GM12874 (cell line): ENCODE results near the gene LRRC25.

Source experiments
- TF ChIP-seq, protein P1 (sequence below): IDR thresholded peaks from 2 replicates; pipeline ENCODE4 v1.5.1; 2011; ENCODE audit warnings: low read depth, mild to moderate bottlenecking, control low read depth, low read length, moderate library complexity; ENCODE audit not compliant: insufficient read depth

LRRC25 gene

DNA sequence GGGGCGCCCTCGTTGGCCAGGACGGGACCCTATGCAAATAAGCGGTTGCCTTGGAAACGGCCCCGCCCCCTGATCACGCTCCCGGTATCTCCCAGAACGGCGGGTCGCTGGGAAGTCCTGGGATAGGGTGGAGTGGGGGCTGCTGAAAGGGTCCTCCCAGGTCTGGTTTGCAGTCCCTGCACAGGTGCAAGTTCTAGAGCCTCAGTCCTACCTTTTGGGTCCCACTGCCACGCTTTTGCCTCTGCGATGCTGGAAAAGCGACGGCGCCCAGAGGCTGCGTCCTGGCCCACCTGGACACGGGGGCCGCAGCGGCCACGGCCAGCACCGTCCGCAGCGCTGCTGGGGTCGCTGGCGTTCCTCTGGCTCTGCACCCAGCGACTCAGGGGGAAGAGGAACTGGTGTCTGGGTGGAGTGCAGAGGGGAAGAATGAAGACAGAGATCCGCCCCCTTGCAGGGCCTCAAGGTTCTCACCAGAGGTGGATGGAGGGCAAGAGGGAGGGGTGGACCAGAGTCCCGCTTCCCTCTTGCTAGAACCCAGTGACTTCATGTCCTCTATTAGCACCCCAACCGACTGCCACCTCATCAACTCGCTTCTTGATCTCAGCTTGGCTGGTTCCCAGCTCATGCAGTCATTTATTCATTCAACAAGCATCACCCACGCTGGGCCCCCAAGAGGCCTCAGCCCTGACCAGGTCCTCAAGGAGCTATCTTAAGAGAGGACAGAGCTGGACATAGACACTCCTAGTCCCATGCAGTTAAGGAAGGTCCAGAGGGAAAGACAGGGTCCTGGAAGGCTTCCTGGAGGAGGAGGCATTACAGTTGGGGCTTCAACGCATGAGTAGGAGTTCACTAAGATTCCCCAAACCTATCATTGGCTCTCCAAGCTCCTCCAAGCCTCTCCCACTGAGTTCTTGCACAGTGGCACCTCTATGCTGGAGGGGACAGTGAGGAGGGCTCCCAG lies at the start of gene LRRC25:
LRRC25 (minus strand) TSS at position 381 of the 961 bp plus-strand sequence. CDS start 659 bp downstream, outside the sequence.
- TF ChIP-seq, protein P1, sequence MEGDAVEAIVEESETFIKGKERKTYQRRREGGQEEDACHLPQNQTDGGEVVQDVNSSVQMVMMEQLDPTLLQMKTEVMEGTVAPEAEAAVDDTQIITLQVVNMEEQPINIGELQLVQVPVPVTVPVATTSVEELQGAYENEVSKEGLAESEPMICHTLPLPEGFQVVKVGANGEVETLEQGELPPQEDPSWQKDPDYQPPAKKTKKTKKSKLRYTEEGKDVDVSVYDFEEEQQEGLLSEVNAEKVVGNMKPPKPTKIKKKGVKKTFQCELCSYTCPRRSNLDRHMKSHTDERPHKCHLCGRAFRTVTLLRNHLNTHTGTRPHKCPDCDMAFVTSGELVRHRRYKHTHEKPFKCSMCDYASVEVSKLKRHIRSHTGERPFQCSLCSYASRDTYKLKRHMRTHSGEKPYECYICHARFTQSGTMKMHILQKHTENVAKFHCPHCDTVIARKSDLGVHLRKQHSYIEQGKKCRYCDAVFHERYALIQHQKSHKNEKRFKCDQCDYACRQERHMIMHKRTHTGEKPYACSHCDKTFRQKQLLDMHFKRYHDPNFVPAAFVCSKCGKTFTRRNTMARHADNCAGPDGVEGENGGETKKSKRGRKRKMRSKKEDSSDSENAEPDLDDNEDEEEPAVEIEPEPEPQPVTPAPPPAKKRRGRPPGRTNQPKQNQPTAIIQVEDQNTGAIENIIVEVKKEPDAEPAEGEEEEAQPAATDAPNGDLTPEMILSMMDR = no peak

DNA sequence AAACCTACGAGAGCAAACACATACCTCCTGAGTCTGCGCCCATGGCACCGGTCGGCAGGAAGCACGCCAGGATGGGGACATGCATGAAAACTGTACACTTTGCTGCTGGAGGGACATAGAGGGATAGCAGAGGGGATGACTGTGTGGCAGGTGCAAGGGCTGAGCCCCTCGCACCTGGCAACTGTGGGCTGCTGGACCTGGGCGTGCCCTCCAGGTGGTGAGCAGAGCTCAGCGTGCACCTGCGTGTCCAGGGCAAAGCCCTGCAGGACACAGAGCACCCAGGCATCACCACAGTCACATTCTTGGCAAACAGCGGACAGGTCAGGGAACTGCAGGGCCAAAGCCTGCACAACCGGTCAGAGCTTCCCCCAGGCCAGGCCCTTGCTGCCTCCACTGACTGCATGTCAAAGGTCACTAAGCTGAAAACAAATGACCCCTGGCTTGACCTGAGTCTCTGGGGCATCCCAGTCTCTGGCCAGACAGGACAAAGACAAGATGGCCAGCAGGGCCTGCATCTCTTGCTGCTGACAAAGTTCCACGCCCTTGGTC lies 49.5 kb upstream of the LRRC25 start:
- TF ChIP-seq, protein P1 = no peak

- TF ChIP-seq, protein P1 = no peak
Measured at GRCh38 chr19:18446145-18446810, 48.9 kb upstream of the LRRC25 start.

DNA sequence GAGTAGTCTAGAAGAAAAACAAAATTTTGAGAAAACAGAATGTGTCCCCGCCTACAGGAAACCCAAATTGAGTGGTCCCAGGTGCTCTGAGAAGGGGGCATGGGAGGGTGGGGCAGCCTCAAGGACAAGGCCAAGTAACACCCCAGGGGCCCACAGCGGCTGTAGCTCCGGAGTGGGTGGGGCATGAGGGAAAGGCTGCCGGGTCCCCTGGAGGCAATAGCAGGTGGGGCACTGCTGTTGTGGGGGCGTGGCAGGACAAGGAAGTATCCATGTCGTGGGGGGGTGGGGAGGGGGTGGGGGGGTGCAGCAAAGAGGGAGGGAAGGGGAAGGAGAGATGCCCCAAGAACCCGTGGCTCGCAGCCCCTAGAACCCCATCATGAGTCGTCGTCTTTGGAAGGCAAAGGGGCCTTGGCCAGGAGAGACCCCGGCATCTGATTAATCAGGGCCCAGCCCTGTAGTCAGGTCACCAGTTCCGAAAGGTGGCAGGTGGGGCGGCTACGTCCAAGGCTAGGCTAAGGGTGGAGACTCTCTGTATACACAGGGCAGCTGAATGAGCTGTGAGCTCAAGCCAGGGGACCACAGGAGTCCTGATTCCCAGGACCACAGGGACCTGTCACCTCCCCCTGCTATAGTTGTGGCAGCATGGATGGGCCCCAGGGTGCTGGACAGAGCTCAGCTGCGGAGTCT lies 48.0 kb upstream of the LRRC25 start:
- TF ChIP-seq, protein P1 = no peak

DNA sequence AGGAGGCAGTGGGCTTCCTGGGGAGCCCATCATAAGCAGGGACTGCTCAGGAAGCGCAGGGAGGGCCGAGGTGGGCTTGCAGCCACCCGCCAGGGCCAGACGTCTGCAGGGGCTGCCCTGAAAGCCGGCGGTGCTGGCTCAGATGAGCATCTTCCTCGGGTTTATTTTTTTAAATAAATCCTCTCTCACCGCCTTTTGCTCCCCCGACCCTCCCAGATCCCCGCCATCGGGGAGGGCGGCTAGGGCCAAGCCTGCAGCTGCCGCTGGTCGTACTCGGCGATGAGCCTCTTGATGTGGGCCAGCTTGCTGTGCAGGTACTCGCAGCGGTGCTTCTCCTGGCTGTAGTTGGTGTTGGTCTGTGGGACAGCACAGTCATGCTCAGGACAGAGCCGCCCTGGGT lies 47.1 kb upstream of the LRRC25 start:
- TF ChIP-seq, protein P1 = no peak

GRCh38 chr19:18443831-18444230 lies 46.4 kb upstream of the LRRC25 start:
- TF ChIP-seq, protein P1 = no peak
